GM18511 (cell line): ENCODE measurements around the gene MCM7.

Source experiments
- ATAC-seq: cut with Tn5 transposase; IDR thresholded peaks from one replicate; pipeline ENCODE4 v1.9.1; 2021; ENCODE audit warnings: mild to moderate bottlenecking, moderate library complexity; ENCODE audit not compliant: unreplicated experiment

Gene MCM7

GRCh38 chr7:100098913-100099312 is 2.3 kb downstream of the MCM7 start:
- ATAC-seq, result no peak

GRCh38 chr7:100095704-100096103 is 5.5 kb downstream of the MCM7 start:
- ATAC-seq, result no peak

GRCh38 chr7:100095289-100095688 is 5.9 kb downstream of the MCM7 start:
- ATAC-seq, result no peak

- no peak for ATAC-seq
Observed at GRCh38 chr7:100093925-100094486, 7.2 kb downstream of the MCM7 start.

GRCh38 chr7:100093498-100093897 is 7.7 kb downstream of the MCM7 start:
- ATAC-seq, result no peak

GRCh38 chr7:100093054-100093453 is 8.1 kb downstream of the MCM7 start:
- ATAC-seq, result no peak

GRCh38 chr7:100091411-100092181 is 9.6 kb downstream of the MCM7 start:
- ATAC-seq, result no peak

GRCh38 chr7:100090527-100091410 is 10.4 kb downstream of the MCM7 start:
- ATAC-seq, result no peak

GRCh38 chr7:100089458-100090196 is 11.6 kb downstream of the MCM7 start:
- ATAC-seq, result no peak

GRCh38 chr7:100088621-100089457 is 12.4 kb downstream of the MCM7 start, which contains the start of gene COPS6:
COPS6 (plus strand) TSS chr7:100088969; CDS start chr7:100088991, 22 bp downstream.
- no peak for ATAC-seq

- ATAC-seq, result no peak
Observed at GRCh38 chr7:100088095-100088620, 13.0 kb downstream of the MCM7 start.

GRCh38 chr7:100087055-100087750 is 14.0 kb downstream of the MCM7 start:
- ATAC-seq, result no peak

GRCh38 chr7:100085515-100085914 is 15.7 kb downstream of the MCM7 start:
- ATAC-seq, result no peak

- ATAC-seq, result no peak
Observed at GRCh38 chr7:100082978-100083377, 18.2 kb downstream of the MCM7 start.

- ATAC-seq, result peak; percentile 87
Observed at GRCh38 chr7:100081535-100082102, 19.6 kb downstream of the MCM7 start, which contains the start of gene ZNF3. ZNF3 (minus strand) TSS chr7:100081723; CDS start chr7:100077357, 4,366 bp downstream.

GRCh38 chr7:100080907-100081534 is 20.2 kb downstream of the MCM7 start:
- ATAC-seq, result no peak

- no peak for ATAC-seq
Observed at GRCh38 chr7:100079024-100079560, 22.1 kb downstream of the MCM7 start.

GRCh38 chr7:100077205-100077604 is 24.0 kb downstream of the MCM7 start:
- no peak for ATAC-seq
